H1 (cell line): ENCODE data around the gene TMED3.

ENCODE experiments used
- ATF2 ChIP-seq: IDR thresholded peaks from 2 replicates; pipeline ENCODE4 v1.6.1; 2012; ENCODE audit warnings: low read length, inconsistent platforms
- BACH1 ChIP-seq: IDR thresholded peaks from 2 replicates; pipeline ENCODE4 v1.6.1; 2012; ENCODE audit warnings: low read length, improper control_type of control experiment
- CEBPB ChIP-seq: IDR thresholded peaks from 2 replicates; pipeline ENCODE4 v1.6.1; 2012; ENCODE audit warnings: low read depth, low read length
- CHD1 ChIP-seq: IDR thresholded peaks from 2 replicates; pipeline ENCODE4 v1.6.1; 2012; ENCODE audit warnings: low read depth, low read length, improper control_type of control experiment
- CTCF ChIP-seq, 3 experiments: IDR thresholded peaks; 1 replicate in 2 of 3; 2 replicates in 1 of 3; pipeline versions ENCODE4 v1.5.1 to v1.6.1; 2011; ENCODE audit warnings: low read length in 3 of 3, mild to moderate bottlenecking in 3 of 3, inconsistent platforms in 2 of 3, low read depth in 1 of 3, moderate library complexity in 1 of 3; ENCODE audit not compliant: insufficient read depth in 1 of 3; ENCODE audit errors: control extremely low read depth in 1 of 3
- GABPA ChIP-seq: IDR thresholded peaks from 2 replicates; pipeline ENCODE4 v1.6.1; 2011; ENCODE audit warnings: mild to moderate bottlenecking, low read length, moderate library complexity, borderline replicate concordance; ENCODE audit not compliant: insufficient read depth
- HDAC2 ChIP-seq, 2 experiments: fragments of 300-600 bp in 1 of 2; sonication (generic) in 1 of 2; IDR thresholded peaks; 2 replicates each; pipeline ENCODE4 v1.6.1; 2011 to 2012; ENCODE audit warnings: low read depth in 2 of 2, low read length in 2 of 2, mild to moderate bottlenecking in 2 of 2, moderate library complexity in 2 of 2, borderline replicate concordance in 1 of 2, inconsistent platforms in 1 of 2
- NRF1 ChIP-seq: IDR thresholded peaks from 2 replicates; pipeline ENCODE4 v1.6.1; 2011; ENCODE audit warnings: mild to moderate bottlenecking, low read depth, low read length, improper control_type of control experiment
- POLR2A ChIP-seq, 2 experiments: IDR thresholded peaks; 1 replicate in 1 of 2; 2 replicates in 1 of 2; pipeline ENCODE4 v1.6.1; 2011; ENCODE audit warnings: low read depth in 2 of 2, low read length in 2 of 2, mild to moderate bottlenecking in 2 of 2; ENCODE audit errors: control extremely low read depth in 1 of 2
- POLR2AphosphoS5 ChIP-seq: IDR thresholded peaks from 2 replicates; pipeline ENCODE4 v1.6.1; 2011; ENCODE audit warnings: low read depth, low read length
- RNF2 ChIP-seq: fragments of 200-900, 300-1000 bp; sonication (generic); IDR thresholded peaks from 2 replicates; pipeline ENCODE4 v1.7.1; 2016; ENCODE audit warnings: borderline replicate concordance, low read depth, mild to moderate bottlenecking, antibody characterized with exemption, low read length; ENCODE audit not compliant: poor library complexity, severe bottlenecking; ENCODE audit errors: missing control alignments
- SRF ChIP-seq: IDR thresholded peaks from 2 replicates; pipeline ENCODE4 v1.6.1; 2011; ENCODE audit warnings: mild to moderate bottlenecking, low read depth, low read length, moderate library complexity

GRCh38 chr15:79332824-79333510 lies 22.1 kb downstream of the TMED3 start:
- TF ChIP-seq CTCF (IDR thresholded peaks at IDR 0.05; ENCODE audit: control extremely low read depth in 1 of 3, insufficient read depth in 1 of 3, low read depth in 1 of 3, low read length in 3 of 3) (no peak), POLR2A (IDR thresholded peaks at IDR 0.05; ENCODE audit: control extremely low read depth in 1 of 2, low read depth in 2 of 2, low read length in 2 of 2) (no peak), CHD1 (no peak), POLR2AphosphoS5 (no peak), GABPA (no peak), HDAC2 (IDR thresholded peaks at IDR 0.05; ENCODE audit: borderline replicate concordance in 1 of 2, low read depth in 2 of 2, low read length in 2 of 2) (no peak), SRF (no peak), CEBPB (no peak), RNF2 (no peak), ATF2 (no peak), BACH1 (no peak), NRF1 (no peak)
